Measurements from ENCODE around the gene CEACAM4.
A peak's percentile ranks its signal among the peaks of the same experiment; 100 is the strongest.

Gene CEACAM4

GRCh38 chr19:41616792-41617621 is 9.9 kb downstream of the CEACAM4 start:
- DNase-seq = no peak

GRCh38 chr19:41615207-41615606 is 11.7 kb downstream of the CEACAM4 start:
- no peak for DNase-seq

GRCh38 chr19:41612483-41612882 is 14.4 kb downstream of the CEACAM4 start:
- no peak for DNase-seq

DNA sequence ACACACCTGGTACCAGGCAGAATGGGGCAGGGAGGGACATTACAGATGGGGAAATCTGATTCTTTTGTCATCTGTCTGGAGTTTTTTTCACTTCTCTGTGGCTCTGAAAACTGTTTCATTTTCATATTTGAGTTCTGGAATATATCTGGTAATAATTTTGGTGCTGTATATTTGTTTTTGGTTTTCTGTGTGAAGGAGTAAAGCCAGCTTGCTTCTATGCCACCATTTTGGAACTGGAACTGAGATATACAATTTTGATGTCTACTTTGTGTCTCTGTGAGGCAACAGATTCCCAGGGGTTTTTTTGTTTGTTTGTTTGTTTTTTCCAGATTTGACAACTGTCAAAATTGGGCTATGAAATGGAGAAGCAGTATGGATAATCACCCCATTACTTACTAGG is 16.1 kb downstream of the CEACAM4 start:
- no peak for DNase-seq

DNA sequence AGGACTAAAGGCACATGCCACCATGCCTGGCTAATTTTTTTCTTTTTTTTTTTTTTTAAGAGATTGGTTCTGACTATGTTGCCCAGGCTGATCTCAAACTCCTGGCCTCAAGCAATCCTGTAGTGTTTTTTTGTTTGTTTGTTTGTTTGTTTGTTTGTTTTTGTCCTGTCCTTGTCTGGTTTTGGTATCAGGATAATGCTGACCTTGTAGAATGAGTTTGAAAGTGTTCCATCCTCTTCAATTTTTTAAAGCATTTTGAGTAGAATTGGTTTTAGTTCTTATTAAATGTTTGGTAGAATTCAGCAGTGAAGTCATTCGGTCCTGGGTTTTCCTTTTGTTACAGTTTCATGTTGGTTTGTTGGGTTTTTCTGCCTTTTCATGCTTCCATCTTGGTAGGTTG is 19.2 kb downstream of the CEACAM4 start:
- DNase-seq = no peak

DNA sequence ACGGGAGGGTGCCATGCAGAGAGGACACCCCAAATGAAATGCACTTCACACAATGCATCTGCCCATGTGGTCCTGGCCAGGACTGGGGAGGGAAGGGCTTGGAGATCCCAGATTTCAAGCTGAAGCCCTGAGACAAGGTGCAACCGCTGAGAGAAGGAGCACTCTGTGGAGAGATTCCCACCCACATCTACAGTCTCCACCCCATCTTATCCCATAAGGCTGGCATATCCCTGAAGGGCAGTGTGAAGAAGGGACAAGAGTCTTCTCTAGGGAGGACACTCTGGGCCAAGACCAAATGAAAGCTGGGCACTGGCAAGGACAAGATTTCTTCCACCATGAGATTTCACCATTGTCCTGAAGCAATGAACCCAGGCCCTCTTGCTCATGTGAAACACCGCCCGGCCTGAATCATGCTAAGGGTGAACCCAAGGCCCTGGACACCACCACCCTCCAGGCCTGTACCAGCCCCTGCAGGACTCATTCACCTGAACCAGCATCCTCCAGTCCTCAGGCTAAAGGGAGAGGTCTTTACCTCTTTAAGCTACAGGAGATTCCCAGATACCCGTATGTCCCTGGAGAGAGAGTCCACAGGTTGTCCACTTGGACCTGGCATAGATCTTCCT is 20.5 kb downstream of the CEACAM4 start:
- DNase-seq = no peak

DNA sequence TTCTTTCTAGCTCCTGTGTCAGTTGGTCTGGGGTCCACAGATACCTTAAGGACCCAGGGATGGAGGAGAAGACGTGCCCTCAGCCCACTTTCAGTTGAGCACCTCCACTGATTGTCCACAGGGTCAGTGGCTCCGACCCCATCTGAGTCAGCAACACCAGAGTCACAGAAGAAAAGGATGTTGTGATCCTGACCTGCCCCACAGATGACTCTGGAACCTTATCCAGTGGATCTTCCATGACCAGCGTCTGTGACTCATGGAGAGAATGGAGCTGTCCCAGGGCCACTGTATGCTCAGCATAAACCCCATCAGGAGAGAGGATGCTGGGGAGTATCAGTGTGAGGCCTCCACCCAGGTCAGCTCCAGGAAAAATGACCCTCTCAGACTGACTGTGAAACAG is 22.0 kb downstream of the CEACAM4 start:
- no peak for DNase-seq

DNA sequence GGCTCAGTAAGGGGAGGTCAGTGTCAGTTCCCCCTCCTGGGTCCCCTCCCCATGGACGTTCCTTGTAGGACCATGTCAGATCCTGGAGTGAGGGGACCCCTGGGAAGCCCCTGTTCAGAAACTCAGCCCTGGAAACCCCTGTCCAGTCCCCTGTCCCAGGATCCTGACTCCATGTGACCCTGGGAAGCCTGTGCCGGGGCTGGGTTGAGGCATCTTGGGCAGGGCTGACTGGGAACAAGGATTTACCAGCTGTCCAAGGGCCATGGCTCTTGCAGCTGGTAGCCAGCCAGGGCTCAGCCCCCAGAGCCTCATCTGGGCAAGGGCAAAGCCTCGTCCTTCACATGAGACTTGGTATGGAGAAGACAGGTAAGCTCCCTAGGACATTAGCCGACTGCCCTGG is 25.1 kb downstream of the CEACAM4 start:
- no peak for DNase-seq

- DNase-seq = no peak
Observed at GRCh38 chr19:41599175-41599966, 27.5 kb downstream of the CEACAM4 start.

DNA sequence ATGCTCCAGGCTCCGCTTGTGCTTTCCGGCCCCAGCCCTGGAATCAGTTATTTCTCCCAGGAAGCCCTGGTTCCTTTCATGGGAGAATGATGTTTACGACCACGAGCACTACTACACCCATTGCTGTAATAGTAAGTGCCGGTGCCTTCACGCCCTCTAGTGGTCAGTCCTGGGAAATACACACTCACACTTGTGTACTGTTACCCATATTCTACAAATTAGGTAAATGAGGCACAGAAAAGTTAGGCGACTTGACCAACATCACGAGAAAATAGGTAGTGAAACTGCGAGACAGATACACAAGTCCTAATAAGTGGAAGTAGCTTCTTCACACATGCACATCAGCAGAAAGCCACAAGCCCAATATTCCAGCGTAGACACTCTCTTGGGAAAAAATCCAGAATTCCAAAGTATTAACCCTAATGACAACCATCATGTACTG is 29.3 kb downstream of the CEACAM4 start:
- DNase-seq = peak; percentile 59

DNA sequence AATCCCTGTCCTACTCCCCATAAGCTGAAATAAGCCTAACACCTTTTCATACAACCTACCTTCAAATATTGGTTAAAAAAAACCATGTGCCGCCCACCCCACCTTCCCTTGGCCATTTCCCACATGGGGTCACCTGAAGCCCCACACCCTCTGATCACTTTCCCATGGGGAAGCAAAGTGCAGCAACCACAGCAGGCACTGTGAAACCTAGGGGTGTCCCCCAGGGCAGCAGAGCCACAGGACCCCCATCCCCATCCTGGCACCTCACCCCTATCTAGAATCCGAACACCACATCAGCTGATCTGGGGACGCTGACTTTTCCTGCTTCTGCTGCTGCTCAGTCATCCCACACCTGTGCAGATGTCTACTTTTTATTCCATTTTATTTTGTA is 31.0 kb downstream of the CEACAM4 start:
- DNase-seq = no peak

GRCh38 chr19:41595258-41595889 is 31.5 kb downstream of the CEACAM4 start:
- peak; percentile 65 for DNase-seq

DNA sequence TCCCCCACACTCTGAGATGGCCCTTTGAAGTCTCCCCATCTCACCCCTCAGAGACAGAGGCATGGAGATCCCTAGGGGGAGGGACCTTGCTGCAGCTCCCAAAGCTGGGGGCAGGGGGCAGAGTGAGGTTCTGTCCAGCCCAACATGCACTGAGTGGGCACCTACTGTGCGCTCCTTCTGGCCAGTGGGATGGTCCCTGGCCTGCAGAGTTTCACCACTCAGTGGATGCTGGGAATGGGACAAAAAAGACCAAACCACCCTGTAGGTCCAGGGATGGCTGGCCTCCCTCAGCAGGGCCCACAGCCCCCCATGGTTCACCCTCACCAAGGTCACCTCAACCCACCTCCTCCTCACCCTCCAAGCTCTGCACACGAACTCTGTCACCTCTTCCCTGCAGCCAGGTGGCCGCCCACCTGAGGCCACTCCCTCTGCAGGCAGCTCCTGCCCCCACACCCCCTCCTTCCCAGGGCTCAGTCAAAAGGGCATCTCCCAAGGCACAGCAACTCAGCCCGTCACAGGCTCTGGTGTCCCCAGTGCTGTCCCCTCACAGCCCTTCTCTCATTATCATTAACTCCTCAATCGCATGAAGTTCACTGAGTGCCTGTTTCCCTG is 34.8 kb downstream of the CEACAM4 start:
- DNase-seq = no peak

DNA sequence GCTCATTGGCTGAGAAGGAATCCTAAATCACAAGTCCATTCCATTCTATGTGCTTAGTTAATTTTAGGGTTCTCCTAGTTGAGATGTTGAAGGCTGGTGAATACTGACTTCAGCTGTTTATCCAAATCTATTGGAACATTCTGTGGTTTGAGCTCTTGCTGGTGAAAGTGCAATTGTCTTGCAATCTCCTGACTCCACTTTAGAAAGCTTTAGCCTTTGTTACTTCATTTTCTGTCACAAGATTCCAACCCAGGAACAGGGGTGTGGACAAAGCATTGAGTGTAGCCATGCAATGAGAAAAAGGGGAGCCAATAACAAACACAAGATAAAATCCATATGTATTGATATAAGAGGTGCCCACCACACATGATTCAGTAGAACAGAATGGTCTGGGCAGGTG is 35.9 kb downstream of the CEACAM4 start:
- no peak for DNase-seq

- DNase-seq = no peak
Observed at GRCh38 chr19:41589371-41589770, 37.5 kb downstream of the CEACAM4 start.

DNA sequence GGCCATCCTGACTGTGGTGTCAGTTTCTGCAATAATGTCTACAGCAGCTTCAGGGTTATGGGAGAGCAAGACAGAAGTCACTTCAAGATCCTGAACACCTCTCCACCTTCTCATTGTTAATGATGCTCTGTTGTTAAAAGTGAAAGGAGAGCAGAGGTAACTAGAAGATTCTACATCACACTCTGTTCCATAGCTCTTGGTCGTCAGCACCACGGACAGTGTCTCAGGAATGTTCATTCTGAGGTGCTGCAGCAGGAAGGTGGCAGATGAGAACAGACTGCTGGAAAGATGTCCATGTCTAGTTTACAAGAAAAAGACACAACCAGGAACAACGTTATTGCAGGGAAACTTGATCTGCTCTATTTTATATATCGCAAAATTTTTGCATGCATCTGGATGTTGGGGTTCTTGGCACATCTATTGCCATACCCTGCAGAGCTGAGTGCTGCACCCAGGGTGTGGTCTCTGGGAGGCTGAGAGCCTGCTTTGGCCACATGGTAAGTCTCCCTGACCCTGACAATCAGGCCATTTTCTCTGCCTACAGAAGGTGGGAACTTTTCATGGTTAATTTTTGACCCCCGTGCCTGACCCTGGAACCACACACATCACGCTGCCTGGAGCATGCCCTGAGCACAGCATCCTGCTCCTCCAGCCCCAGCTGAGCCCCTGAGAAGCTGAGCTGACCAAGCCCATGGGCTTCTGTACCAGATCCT is 38.2 kb downstream of the CEACAM4 start:
- no peak for DNase-seq

DNA sequence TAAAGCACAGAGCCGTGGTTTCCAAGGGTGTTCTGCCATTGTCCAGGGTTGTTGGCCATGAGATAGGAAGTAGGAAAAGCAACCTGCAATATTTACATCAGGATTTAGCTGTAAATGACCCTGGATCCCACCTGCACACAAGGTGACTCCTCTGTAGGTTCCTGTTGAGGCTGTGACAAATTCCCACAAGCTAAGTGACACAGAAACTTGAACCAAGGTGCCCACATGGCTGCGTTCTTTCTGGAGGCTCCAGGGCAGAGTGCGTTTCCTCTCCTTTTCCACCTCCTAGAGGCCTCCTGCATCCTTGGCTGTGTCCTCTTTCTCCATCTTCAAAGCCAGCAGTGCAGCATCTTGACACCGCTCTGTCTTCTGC is 39.0 kb downstream of the CEACAM4 start:
- DNase-seq = no peak

GRCh38 chr19:41587101-41587837 is 39.6 kb downstream of the CEACAM4 start:
- DNase-seq = no peak

DNA sequence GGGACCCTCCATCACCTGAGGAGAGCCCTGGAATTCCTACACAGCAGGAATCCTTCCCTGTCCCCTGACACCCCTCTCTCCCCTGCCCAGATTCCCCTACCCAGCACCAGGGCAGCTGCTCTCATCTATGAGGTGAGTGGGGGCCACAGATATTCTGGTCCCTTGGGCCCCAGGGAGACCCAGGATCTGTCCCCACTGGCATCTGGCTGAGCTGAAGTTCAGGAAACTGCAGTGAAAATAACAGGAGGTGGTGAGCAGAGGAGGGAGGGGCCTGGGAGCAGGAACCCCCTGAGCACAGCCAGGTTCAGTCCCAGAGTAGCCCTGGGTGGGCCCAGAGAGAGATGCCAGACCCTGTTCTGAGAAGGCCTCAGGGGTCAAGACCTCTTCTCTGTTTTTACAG is 40.8 kb downstream of the CEACAM4 start:
- no peak for DNase-seq

- no peak for DNase-seq
Observed at GRCh38 chr19:41584931-41585330, 41.9 kb downstream of the CEACAM4 start.

DNA sequence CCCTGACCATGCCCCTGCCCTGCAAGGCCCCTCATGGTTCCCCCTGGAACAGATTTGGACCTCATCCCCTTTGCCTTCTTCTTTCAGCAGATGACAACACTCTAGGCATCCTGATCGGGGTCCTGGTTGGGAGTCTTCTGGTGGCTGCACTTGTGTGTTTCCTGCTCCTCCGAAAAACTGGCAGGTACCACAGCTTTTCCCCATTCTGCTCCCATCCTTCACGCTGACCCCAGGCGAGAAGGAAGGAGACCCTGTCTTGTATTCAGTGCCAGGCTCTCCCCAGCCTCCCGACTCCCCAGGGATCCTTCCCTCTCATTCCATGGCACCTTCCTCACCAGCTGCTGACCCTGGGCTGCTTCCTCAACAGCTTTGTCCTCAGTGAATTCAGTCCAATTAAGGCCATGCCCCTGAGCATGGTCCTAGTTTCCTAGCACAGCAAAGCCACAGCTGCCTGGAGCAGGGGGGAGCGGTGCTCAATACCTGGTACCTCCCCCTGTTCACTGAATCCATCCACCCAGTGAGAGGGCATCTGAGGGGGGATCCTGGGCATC is 42.5 kb downstream of the CEACAM4 start:
- no peak for DNase-seq
